ENCODE results near the gene CBX3. TPM values are rescaled to one million over a fixed set of nuclear protein-coding genes. Genes with fewer than 3 reads are reported as not detected.

Gene CBX3
- total and polyA plus RNA-seq, 2 of the 8 experiments (the other 6 are each of a cell fraction or from before 2014, with no cell fraction given): 71.3 to 258 TPM

- Histone ChIP-seq H3K79me2 (ENCODE audit: control insufficient read depth in 1 of 2, insufficient read depth in 2 of 2, low read length in 2 of 2) (peaks cover 53 to 89% of the 10 kb centered on the region in 2 experiments), H3K4ac (replicated peaks; ENCODE audit: insufficient read length, low read depth, low read length) (no peak overlapping the region), H3K4me2 (ENCODE audit: insufficient read depth in 1 of 2, low read depth in 2 of 2, low read length in 2 of 2) (peak overlapping the region; percentile 48 to 63), H2BK120ac (replicated peaks; ENCODE audit: low read depth, low read length) (no peak overlapping the region), H2AFZ (ENCODE audit: low read length) (no peak overlapping the region), H3K9me3 (ENCODE audit: insufficient read depth in 2 of 2, low read depth in 1 of 2, low read length in 1 of 2) (no peaks in the 10 kb centered on the region), H2BK5ac (ENCODE audit: low read depth, low read length) (no peak overlapping the region), H3K36me3 (ENCODE audit: control insufficient read depth in 2 of 4, insufficient read depth in 4 of 4, low read length in 3 of 4) (peaks cover 9 to 51% (median 27%) of the 10 kb centered on the region in 4 experiments), H3K27ac (ENCODE audit: low read depth, low read length) (no peak overlapping the region), H3K14ac (ENCODE audit: insufficient read length) (no peak overlapping the region), H3K9ac (replicated peaks in 1 of 4; ENCODE audit: extremely low read depth in 1 of 4, low read depth in 3 of 4, low read length in 3 of 4) (peak overlapping the region; percentile 88 to 99 (median 97)), H3K4me3 (ENCODE audit: extremely low read depth in 1 of 4, insufficient read depth in 2 of 4, low read depth in 3 of 4, low read length in 4 of 4) (peak overlapping the region; percentile 83 to 98 (median 92)), H3K23me2 (ENCODE audit: low read depth, low read length) (0 out of 2 replicates have a peak, but pooled peaks cover 2% of the 10 kb centered on the region), H2BK12ac (ENCODE audit: low read depth, low read length) (no peak overlapping the region), H4K91ac (replicated peaks; ENCODE audit: insufficient read length, low read length) (no peak overlapping the region), H2BK20ac (ENCODE audit: low read length) (no peak overlapping the region), H2BK15ac (ENCODE audit: low read length) (no peak overlapping the region), H3K56ac (replicated peaks; ENCODE audit: insufficient read length, low read depth, low read length) (no peak overlapping the region), H3K23ac (ENCODE audit: insufficient read length) (no peak overlapping the region), H2AK5ac (ENCODE audit: low read depth, low read length) (no peak overlapping the region), H3K79me1 (ENCODE audit: low read depth, low read length) (no peaks in the 10 kb centered on the region), H3K27me3 (replicated peaks in 1 of 4; ENCODE audit: control insufficient read depth in 3 of 4, extremely low read depth in 1 of 4, insufficient read depth in 3 of 4, low read length in 3 of 4) (no peaks in the 10 kb centered on the region), H4K5ac (ENCODE audit: insufficient read length, low read depth, low read length) (peak overlapping the region; percentile 92), H3K4me1 (replicated peaks in 1 of 4; ENCODE audit: control insufficient read depth in 3 of 4, insufficient read depth in 4 of 4, low read length in 3 of 4) (peaks cover 0 to 6% (median 3%) of the 10 kb centered on the region in 4 experiments; a peak in 3 of 7 replicates), H3K18ac (ENCODE audit: extremely low read depth, low read length) (no peak overlapping the region), H4K8ac (ENCODE audit: extremely low read depth, insufficient read depth, low read length) (no peak overlapping the region), H4K20me1 (replicated peaks in 1 of 2; ENCODE audit: control insufficient read depth in 1 of 2, insufficient read depth in 2 of 2, low read length in 2 of 2) (peaks cover 12 to 30% of the 10 kb centered on the region in 2 experiments)
- POLR2A ChIA-PET (ENCODE audit: partially characterized antibody): interaction anchor here (0.7 to 13.1 kb wide), 13 partner anchors 9 to 958 kb away, joined by 3 to 578 read pairs (median 4); partner anchors contain the start of gene SNX10
- CTCF ChIA-PET (ENCODE audit: partially characterized antibody): interaction anchor here (0.8 to 1.4 kb wide), 3 partner anchors 82 to 162 kb away, joined by 3 to 4 read pairs (median 3); no protein-coding TSS in a partner anchor
- FAIRE-seq: no peak
- DNase-seq (ENCODE audit: low read depth in 1 of 2, low spot score in 2 of 2): no peak
- 5% methylated on average over 2 of the region's 2 CpGs; no CpG with 5 or more reads in 1 of the 2 experiments for WGBS, 2 experiments (ENCODE audit: extremely low coverage in 1 of 2, insufficient coverage in 1 of 2, insufficient read length in 1 of 2, insufficient replicate concordance in 2 of 2, low coverage in 1 of 2, low lambda C conversion rate in 2 of 2, missing lambda C conversion rate in 1 of 2)
- no peak for TF ChIP-seq BCL11A (IDR thresholded peaks at IDR 0.05; ENCODE audit: low read depth in 2 of 2, low read length in 2 of 2)
- TF ChIP-seq SRF (IDR thresholded peaks at IDR 0.05; ENCODE audit: low read depth, low read length): no peak
- no peak for TF ChIP-seq KDM1A (IDR thresholded peaks at IDR 0.05; ENCODE audit: borderline replicate concordance, low read length)
- no peak for TF ChIP-seq EP300 (IDR thresholded peaks at IDR 0.05; ENCODE audit: borderline replicate concordance in 1 of 2, low read depth in 2 of 2, low read length in 2 of 2)
- TF ChIP-seq SUZ12 (IDR thresholded peaks at IDR 0.05; ENCODE audit: low read length): no peak
- no peak for TF ChIP-seq CTBP2 (IDR thresholded peaks at IDR 0.05; ENCODE audit: borderline replicate concordance, insufficient read depth, insufficient read length, low read length)
- TF ChIP-seq TCF12 (IDR thresholded peaks at IDR 0.05; ENCODE audit: low read depth, low read length): no peak
- TF ChIP-seq RAD21 (IDR thresholded peaks at IDR 0.05 in 1 of 2, conservative IDR thresholded peaks at IDR 0.05 in 1 of 2; ENCODE audit: low read depth in 2 of 2, low read length in 2 of 2): no peak
- TF ChIP-seq BRCA1 (IDR thresholded peaks at IDR 0.05; ENCODE audit: low read depth, low read length): no peak
- no peak for TF ChIP-seq PHF8 (conservative IDR thresholded peaks at IDR 0.05; ENCODE audit: low read depth, low read length)
- no peak for TF ChIP-seq GTF2F1 (IDR thresholded peaks at IDR 0.05; ENCODE audit: borderline replicate concordance, low read depth, low read length)
- TF ChIP-seq CBX5 (IDR thresholded peaks at IDR 0.05; ENCODE audit: low read depth, low read length): no peak
- no peak for TF ChIP-seq SP4 (IDR thresholded peaks at IDR 0.05; ENCODE audit: low read length)
Observed at GRCh38 chr7:26203016-26203415, 1.5 kb downstream of the CBX3 start.

Measured in H1 (cell line).